Activated T-cell treated with anti-CD3 and anti-CD28 coated beads, Interleukin-2, amount 50 U/mL, for 72 hours (primary cell): ENCODE results near the gene SPCS2. TPM values are rescaled to one million over a fixed set of nuclear protein-coding genes. Genes with fewer than 3 reads are reported as not detected.
A peak's percentile ranks its signal among the peaks of the same experiment; 100 is the strongest.

Source experiments
- ATAC-seq, 2 donors: fragments of 150-1000 bp; cut with Tn5 transposase; replicated peaks in 1 of 2; 2 replicates each; pipeline ENCODE4 v1.10.0; 2021; ENCODE audit warnings: moderate library complexity in 2 of 2, mild to moderate bottlenecking in 1 of 2
- DNase-seq, 2 donors: peaks; one replicate each; pipeline ENCODE4 v3.0.0; 2021 to 2022; ENCODE audit warnings: mixed read lengths in 1 of 2
- H3K27ac Mint-ChIP-seq: one replicate; pipeline ENCODE4 v1.8.0; 2022; ENCODE audit warnings: mild to moderate bottlenecking, moderate library complexity, mixed read lengths
- H3K27me3 Mint-ChIP-seq: one replicate; pipeline ENCODE4 v1.8.0; 2022; ENCODE audit warnings: low read depth, mixed read lengths
- H3K36me3 Mint-ChIP-seq, 2 donors: one replicate each; pipeline ENCODE4 v1.8.0; 2022; ENCODE audit warnings: mixed read lengths in 2 of 2, mild to moderate bottlenecking in 1 of 2; ENCODE audit not compliant: insufficient read depth in 2 of 2
- H3K4me1 Mint-ChIP-seq: one replicate; pipeline ENCODE4 v1.8.0; 2022; ENCODE audit warnings: low read depth, mixed read lengths
- H3K4me3 Mint-ChIP-seq, 2 donors: one replicate each; pipeline ENCODE4 v1.8.0; 2022; ENCODE audit warnings: mild to moderate bottlenecking in 2 of 2, mixed read lengths in 2 of 2, moderate library complexity in 2 of 2
- H3K9me3 Mint-ChIP-seq, 2 donors: one replicate each; pipeline ENCODE4 v1.8.0; 2022; ENCODE audit warnings: mixed read lengths in 2 of 2
- total RNA-seq, 2 donors: library from RNA; stranded (reverse); gene quantifications; one replicate each; pipeline ENCODE4 v1.2.3, GENCODE V29; 2022

SPCS2 gene
- total RNA-seq, 2 donors from 2014 or later: 154 to 160 TPM

DNA sequence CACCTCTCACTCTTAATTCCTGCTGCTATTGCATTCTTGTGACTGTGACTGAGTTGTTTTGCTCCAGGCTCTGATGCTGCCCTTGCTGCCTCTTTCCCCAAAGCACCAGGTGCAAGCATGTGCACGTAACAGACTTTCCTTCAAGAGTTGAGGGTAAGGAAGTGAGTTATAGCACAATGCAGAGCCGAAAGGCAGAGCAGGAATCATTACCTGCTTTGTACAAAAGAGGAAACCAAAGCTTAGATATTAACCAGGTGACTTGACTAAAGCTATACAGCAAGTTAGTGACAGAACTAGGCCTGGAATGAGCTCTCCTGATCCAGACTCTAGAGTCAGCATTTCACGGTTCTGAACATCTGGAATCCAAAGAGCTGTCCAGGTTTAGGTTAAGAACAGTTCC is 73.2 kb downstream of the SPCS2 start:
- H3K27ac Mint-ChIP-seq: no peak overlapping the region
- H3K27me3 Mint-ChIP-seq: no peaks in the 10 kb centered on the region
- DNase-seq: no peak
- H3K36me3 Mint-ChIP-seq: no peaks in the 10 kb centered on the region
- ATAC-seq: no peak
- H3K9me3 Mint-ChIP-seq: no peaks in the 10 kb centered on the region
- H3K4me1 Mint-ChIP-seq: no peaks in the 10 kb centered on the region
- no peak overlapping the region for H3K4me3 Mint-ChIP-seq

GRCh38 chr11:75022759-75023396 is 73.8 kb downstream of the SPCS2 start:
- Mint-ChIP-seq H3K4me3 (no peak overlapping the region), H3K27me3 (no peaks in the 10 kb centered on the region), H3K27ac (no peak overlapping the region), H3K36me3 (no peaks in the 10 kb centered on the region), H3K4me1 (no peaks in the 10 kb centered on the region), H3K9me3 (no peaks in the 10 kb centered on the region)
- ATAC-seq (peak; percentile 69 to 83), DNase-seq (peak; percentile 72 to 76)

- Mint-ChIP-seq H3K27me3 (no peaks in the 10 kb centered on the region), H3K27ac (no peak overlapping the region), H3K4me1 (no peaks in the 10 kb centered on the region), H3K36me3 (no peaks in the 10 kb centered on the region), H3K9me3 (no peaks in the 10 kb centered on the region), H3K4me3 (no peak overlapping the region)
- ATAC-seq: no peak
- no peak for DNase-seq
Observed at GRCh38 chr11:75023446-75024067, 74.5 kb downstream of the SPCS2 start.

DNA sequence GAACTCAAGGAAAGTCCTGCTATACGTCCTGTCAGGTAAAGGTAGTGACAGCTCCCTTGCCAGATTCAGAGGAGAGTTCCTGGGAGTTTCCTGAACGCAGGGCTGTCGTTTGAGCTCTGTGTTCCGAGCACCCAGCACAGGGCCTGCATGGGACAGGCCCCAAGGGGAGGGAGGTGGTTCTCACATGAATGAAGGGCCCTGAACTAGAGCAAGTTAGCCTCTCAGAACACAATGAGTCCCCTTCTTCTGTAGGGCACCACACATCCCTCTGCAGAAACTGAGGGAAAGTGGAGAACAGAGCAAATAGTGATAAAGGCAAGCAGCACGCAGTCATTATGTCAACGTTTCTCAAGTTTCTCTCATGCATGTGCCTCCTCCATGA is 75.0 kb downstream of the SPCS2 start:
- Mint-ChIP-seq H3K27me3 (no peaks in the 10 kb centered on the region), H3K4me1 (no peaks in the 10 kb centered on the region), H3K36me3 (no peaks in the 10 kb centered on the region), H3K9me3 (no peaks in the 10 kb centered on the region), H3K4me3 (no peak overlapping the region), H3K27ac (no peak overlapping the region)
- DNase-seq (no peak), ATAC-seq (no peak)

DNA sequence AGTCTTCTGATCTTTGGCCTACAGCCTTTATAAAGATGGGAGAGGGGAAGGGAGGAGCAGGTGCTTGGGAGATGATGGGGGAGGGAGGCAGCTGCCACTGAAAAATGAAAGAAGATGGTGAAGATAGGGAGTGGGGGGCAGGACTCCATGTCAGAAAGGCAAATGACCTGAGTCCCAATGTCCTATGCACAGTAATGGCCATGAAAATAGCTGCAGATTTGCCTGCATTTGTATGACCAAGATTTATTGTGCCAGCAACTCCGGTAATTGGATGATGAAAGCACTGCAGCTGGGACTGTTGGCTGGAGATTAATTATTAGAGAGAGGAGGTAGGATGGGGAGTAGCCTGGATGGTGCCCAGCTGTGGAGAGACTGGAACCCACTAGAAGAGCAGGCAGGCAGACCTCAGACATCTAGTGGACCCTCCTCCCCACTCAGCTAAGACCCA is 75.7 kb downstream of the SPCS2 start:
- no peak overlapping the region for H3K4me3 Mint-ChIP-seq
- H3K27me3 Mint-ChIP-seq: no peaks in the 10 kb centered on the region
- no peak overlapping the region for H3K27ac Mint-ChIP-seq
- no peaks in the 10 kb centered on the region for H3K9me3 Mint-ChIP-seq
- no peaks in the 10 kb centered on the region for H3K4me1 Mint-ChIP-seq
- DNase-seq (no peak), ATAC-seq (no peak)
- no peaks in the 10 kb centered on the region for H3K36me3 Mint-ChIP-seq

DNA sequence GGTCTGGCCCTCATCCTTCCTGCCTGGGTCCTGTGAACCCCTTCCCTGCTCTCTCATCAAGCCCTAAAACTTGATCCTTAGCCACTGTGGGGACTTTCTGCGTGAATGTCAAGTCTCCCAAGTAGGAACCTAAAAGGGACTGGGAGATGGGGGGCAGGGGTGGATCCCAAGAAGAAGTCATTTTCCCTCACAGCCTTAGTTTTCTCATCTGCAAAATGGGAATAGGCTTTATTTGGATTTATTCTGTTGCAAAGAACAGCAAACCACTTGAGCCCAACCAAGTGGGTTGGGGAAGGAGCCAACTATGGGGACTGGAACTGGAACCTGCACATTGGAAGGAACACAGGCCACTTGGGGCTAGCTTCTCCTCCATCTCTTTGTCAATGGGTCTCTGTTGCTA is 76.5 kb downstream of the SPCS2 start:
- Mint-ChIP-seq H3K4me1 (no peaks in the 10 kb centered on the region), H3K36me3 (no peaks in the 10 kb centered on the region), H3K9me3 (no peaks in the 10 kb centered on the region), H3K4me3 (no peak overlapping the region), H3K27ac (no peak overlapping the region), H3K27me3 (no peaks in the 10 kb centered on the region)
- DNase-seq (no peak), ATAC-seq (no peak)

DNA sequence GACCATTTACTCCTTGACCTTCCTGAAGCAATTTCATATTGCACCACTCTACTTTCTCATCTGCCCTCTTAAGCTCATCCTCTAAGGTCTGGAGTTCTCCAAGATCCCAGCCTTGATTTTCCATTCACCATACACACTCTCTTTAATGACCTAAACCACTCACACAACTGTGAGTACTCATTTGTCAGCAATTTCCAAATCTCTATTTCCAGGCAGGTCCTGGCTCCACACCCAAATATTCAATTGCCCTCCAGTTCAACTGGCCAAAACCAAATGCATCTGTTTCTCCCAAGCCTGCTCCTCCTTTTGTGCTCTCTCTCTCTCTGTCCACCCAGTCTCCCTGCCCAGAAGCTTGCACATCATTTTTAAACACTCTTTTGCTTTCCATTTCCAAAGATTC is 79.3 kb downstream of the SPCS2 start:
- H3K4me1 Mint-ChIP-seq: peaks cover 4% of the 10 kb centered on the region
- DNase-seq (no peak), ATAC-seq (no peak)
- no peak overlapping the region for H3K4me3 Mint-ChIP-seq
- H3K36me3 Mint-ChIP-seq: no peaks in the 10 kb centered on the region
- no peaks in the 10 kb centered on the region for H3K27me3 Mint-ChIP-seq
- no peak overlapping the region for H3K27ac Mint-ChIP-seq
- H3K9me3 Mint-ChIP-seq: no peaks in the 10 kb centered on the region

Other genes starting within 250 kb of the SPCS2 start
- gene CHRDL2, start 217.8 kb upstream of the SPCS2 start, total RNA-seq: not detected
- gene RNF169, start 200.4 kb upstream of the SPCS2 start, total RNA-seq: 10 to 100 TPM; 18.5 to 20.5 TPM
- 10 to 100 TPM; 15.4 to 22.6 TPM for gene XRRA1, start 175 bp upstream of the SPCS2 start, total RNA-seq
- gene NEU3, start 39.7 kb downstream of the SPCS2 start, total RNA-seq: 10 to 100 TPM; 15.7 to 16.9 TPM
- not detected for gene OR2AT4, start 147.6 kb downstream of the SPCS2 start, total RNA-seq
- not detected for gene SLCO2B1, start 201.8 kb downstream of the SPCS2 start, total RNA-seq